HG03378 (cell line): ENCODE measurements around the gene PTPRR.
"Not testable (repeated sequence)": the region's sequence is repeated elsewhere in the genome, so short reads cannot be mapped to it uniquely, and the experiment has no call there.

Source experiments
- ATAC-seq: cut with Tn5 transposase; IDR thresholded peaks from one replicate; pipeline ENCODE4 v1.9.1; 2021; ENCODE audit warnings: mild to moderate bottlenecking, moderate library complexity; ENCODE audit not compliant: unreplicated experiment

PTPRR gene

GRCh38 chr12:70842136-70842535, 78.4 kb downstream of the PTPRR start:
- ATAC-seq: no peak

DNA sequence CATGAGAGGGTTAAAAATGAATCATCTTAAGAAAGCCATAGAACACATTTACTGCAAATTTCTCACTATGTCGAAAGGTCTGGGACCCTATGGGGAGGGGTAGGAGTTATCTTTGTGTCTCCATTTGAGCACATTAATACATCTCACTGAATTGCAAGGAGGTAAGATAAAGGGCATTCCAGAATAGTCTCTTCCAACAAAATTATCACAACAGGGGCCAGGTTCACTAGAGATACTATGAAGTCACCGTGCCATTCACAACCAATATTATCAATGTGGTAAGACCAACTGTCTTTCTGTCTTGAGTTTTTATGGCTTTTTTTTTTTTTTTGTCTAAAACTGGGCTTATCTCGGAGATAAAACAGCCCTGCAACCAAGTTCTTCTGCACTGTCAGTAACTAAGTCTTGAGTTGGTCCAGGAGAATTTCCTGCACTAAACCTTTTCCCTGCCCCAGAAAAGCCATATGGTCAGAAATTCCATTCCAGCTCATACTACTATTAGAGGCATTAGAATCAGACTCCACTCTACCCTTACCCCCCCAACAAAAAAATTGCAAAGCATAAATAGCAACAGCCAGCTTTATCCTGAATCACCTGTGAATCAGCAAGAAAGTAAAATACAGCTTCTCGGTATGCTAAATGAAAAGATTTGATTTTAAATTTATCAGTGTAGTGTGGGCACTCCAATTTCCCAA, 79.7 kb downstream of the PTPRR start:
- no peak for ATAC-seq

DNA sequence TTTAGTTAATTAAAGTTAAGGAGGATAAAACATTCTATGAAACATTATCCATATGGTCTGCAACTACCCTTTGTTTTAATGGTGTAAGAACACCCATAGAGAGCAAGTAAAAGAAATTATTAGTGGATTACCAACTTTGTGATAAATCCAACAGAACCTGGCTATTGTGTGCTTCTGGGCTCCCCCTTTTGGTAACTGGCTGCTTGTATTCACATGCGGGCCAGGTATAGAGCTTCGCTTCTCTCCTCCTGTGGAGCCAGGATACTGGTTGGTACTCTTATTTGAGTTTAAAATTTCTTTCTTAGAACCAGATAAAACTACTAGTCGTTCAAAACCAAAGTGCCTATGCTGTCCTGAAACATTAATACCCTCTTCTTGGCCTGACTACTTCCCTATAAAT, 81.0 kb downstream of the PTPRR start:
- ATAC-seq: no peak

- ATAC-seq: no peak
These were observed 82.4 kb downstream of the PTPRR start for GRCh38 chr12:70838127-70838526.

DNA sequence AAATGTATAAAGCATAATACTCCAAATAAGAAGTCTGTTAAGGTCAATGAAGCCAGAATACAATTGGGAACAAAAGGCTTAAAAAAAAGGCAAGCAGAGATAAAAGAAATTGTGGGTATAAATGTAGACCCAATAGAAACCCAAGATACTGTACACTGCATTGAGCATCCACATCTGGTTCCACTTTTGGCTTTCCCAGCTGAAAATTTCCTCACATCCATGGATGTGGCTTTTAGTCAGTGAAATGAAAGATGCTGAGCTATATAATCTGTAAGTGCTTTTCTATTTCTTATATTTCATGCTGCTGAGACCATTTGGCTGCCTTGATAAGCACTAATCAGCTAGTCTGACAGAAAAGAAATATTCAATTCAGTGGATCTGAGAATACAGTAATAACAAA, 83.5 kb downstream of the PTPRR start:
- no peak for ATAC-seq

DNA sequence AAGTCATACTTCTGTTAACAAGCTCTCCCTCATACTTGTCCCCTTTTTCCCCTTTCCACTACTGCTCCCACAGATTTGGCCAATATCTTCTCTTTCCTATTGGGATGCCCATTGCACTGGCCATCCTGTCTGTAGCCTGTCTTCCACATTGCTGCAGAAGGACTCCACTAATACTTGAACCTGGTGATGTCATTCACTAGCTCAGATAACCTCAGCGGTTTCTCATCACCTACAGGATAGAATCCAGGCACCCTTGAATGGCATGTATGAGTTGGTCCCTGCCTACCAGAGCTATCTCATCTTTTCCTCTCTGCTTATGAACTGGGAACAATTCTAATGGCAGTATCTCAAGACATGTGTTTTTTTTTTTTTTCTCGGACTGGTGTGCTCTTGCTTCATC, 84.6 kb downstream of the PTPRR start:
- ATAC-seq: no peak

DNA sequence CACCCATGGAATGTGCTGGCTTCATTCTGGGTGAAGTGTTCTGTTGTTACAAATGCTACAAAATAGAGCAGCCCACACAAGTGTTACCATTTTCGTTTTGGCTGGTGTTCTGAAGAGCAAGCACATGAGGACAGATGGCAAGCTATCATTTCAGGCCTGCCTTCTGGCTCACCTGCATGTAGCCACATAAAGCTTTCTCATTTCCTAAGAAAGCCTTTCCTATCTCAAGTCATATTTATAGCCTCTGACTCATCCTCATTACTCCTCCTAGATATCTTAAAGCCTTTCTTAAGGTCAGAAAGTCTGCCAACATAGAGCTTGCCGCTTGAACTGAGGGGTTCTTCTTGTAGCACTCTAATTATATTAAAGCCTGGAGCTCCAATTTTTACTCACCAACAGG, 89.0 kb downstream of the PTPRR start:
- no peak for ATAC-seq

GRCh38 chr12:70830221-70831061, 90.1 kb downstream of the PTPRR start:
- ATAC-seq: no peak

DNA sequence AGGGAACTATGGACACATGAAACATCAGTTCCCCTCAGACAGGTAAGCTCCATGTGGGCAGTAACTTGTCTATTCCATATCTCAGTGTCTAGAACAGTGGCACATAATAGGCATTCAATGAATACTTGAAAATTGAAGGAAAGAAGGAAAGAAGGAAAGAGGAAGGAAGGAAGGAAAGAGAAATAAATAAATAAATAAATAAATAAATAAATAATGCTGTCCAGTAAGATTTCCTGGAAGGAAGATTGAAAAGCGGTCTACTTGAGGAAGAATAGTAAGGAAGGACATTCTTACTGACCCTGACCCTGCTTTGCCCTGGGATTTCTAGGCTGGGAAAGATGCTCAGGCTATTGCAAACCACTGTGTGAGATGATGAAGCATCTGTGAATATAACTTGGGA, 91.5 kb downstream of the PTPRR start:
- ATAC-seq: no peak

- ATAC-seq: no peak
These were observed 92.2 kb downstream of the PTPRR start for GRCh38 chr12:70828351-70828750.

DNA sequence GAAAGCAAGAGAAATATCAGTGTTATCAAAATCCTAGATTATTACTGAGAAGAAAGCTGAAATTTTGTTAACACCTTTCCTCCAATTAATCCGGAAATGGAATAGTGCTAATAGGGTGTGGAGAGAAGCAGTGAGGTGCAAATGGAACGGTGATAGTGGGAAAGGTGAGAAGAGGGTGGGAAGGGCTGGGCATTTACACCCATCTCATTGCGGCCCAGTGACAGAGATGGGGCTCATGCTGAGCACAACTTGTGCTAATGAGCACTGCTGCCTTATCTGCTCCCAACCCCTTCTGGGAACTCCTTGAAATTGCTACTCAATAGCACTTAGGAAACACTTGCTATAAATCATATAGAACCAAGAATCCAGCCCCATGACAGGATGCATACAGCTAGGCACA, 94.4 kb downstream of the PTPRR start:
- ATAC-seq: no peak

DNA sequence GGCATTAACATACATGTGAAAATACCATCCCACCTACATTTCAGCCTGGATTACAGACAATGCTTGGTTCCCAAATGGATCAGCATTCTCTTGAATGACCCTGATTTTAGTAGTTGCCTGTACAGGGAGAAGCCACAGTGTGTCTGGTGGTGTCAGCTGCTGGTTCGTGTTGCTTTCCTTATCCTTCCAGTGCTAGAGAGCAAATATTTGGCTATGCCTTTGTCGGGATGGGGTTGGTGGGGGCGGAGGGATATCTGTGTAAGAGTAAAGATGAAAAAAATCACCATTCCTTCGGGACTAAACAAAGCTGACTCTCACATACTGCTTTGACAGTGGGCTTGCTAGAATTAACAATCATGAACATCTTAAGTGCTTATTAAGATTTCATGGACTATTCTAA, 96.0 kb downstream of the PTPRR start:
- ATAC-seq: no peak

DNA sequence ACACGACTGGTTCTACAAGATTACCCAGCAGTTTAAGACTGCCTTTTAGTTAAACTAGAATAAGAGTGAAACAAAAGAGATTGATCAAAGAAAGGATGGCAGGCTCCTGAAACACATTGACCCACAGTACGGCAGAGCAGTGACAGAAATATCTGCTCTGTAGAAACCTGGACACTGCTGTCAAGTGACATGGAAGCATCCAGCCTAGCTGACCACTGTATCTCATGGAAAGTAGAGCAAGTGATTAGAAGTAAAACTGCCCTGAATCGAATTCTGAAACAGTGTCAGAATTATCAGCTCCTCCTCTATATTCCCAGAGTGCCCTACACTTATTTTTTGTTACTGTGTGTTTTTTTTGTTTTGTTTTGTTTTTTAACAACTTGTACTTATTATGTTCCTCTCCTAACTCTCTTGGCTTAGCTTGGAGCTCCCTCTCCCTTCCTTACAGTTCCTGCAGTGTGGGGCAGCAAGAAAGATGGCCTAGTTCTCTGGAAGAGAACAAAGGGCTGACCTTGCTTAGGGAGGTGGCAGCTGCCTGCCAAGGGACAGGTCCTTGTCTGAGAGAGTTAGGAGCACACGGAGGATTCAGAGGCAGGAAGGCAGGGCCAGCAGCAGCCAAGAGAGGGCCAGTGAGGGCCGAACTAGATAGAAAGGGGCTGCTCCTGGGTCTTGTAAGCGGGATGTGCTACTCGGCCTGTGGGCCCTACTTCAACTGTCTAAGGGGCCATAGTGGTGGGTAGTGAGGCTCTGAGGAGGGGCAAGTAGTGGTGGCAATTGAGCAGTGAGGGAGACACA, 97.2 kb downstream of the PTPRR start:
- ATAC-seq: no peak

DNA sequence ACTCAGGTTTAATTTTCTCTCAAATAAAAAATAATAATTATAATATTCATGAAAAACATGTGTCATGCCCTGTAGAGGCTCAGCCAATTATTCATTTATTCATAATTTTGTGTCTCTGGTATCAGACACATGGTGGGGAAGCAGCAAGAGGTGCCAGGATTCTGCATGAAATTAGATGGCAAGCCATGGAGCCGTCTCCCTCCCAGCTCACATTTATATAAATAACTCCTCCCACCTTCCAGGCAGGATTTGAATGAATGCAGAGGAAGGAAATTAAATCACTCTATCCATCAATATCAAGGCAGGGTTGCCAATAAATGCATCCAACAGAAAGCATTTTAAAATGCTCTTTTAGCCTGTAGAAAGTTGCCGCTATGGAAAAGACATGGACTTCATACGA, 98.1 kb downstream of the PTPRR start:
- ATAC-seq: no peak

DNA sequence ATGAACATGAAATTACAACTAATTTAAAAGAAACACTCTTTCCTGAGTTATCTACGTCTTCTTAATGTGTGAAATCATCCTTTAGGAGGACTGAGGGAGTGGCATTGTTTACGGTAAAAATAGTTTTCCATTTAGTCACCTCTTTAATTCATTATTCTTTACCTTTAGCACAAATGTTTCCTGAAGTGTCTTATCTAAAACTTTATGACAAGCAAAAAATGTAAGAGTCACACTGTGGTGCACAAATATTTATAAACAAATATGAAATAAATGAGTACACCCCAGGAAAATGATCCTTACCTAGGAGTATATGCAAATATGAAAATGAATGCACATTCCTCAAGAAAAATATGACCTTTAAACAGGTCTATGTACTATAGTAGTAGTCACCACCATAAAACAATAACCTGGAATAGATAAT, 104.6 kb downstream of the PTPRR start:
- no peak for ATAC-seq

DNA sequence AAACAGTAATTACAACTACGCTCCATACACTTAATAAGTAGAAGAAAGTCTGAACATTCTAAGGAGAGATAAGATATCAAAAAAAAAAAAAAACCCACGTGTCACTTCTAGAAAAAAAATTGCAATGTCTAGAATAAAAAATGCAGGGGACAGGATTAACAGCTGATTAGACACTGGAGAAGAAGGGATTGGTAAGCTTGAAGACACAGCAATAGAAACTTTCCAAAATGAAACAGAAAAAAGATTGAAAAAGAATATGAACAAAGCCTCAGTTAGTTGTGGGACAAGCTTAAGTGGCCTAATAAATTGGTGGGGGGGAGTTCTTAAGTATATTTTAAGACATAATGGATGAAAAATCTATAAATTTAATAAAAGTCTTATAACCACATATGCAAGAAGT, 105.5 kb downstream of the PTPRR start:
- no peak for ATAC-seq

DNA sequence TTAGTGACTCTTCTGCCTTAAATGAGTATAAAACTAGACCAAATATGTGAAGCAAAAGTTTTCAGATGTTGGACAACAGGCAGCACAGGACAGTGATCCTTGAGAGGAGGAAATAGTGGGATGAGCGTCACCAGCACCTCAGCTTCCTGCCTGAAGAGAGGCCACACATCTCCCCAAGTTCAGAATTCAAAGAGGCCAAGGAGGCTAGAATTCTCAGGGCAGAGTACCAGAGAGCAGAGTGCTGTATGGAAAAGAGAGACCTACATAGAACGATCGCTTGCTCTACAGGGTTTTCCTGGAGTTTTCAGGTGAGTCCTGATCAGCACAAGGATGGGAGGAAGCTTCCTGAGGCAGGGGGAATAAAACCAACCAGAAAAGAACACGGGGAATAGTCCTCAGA, 107.0 kb downstream of the PTPRR start:
- no peak for ATAC-seq

DNA sequence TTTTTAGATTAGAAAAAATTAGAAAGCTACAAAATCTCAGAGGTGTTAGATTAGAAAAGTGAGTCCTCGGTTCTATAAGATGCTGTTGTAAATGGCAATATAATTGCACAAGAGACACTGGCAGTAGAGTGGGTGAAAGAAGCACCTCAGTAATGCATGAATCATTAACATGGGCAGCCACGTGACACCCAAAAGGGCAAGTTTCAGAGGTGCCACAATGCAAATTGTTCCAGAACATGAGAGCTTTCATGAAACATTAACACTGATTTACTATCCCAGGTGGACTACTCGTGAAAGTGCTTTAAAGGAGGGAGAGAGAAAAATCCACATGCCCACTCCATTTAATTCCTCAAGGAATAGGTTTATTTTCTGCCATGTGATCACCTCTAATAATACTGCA, 108.4 kb downstream of the PTPRR start:
- no peak for ATAC-seq

- ATAC-seq: no peak
These were observed 110.7 kb downstream of the PTPRR start for GRCh38 chr12:70809887-70810286.

- ATAC-seq: not testable (repeated sequence)
These were observed 112.5 kb downstream of the PTPRR start for GRCh38 chr12:70807993-70808392.

DNA sequence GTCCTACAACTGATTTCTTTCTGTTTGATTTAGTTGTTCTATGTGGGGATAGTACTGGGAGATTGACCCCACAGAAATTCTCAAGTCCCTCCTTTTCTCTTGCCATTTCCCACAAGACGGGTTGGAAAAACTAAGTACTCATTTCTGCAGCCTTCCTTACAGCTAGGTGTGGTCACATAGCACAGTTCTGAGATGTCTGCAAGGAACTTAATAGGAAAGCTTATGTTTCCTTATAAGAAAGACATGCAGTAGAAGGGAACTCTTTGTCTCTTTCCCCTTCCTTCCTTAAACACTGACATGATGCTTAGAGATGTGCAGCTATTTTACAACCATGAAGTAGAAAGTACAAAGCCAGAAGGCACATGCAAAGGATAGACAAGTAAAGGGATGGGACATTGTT, 113.7 kb downstream of the PTPRR start:
- ATAC-seq: no peak

DNA sequence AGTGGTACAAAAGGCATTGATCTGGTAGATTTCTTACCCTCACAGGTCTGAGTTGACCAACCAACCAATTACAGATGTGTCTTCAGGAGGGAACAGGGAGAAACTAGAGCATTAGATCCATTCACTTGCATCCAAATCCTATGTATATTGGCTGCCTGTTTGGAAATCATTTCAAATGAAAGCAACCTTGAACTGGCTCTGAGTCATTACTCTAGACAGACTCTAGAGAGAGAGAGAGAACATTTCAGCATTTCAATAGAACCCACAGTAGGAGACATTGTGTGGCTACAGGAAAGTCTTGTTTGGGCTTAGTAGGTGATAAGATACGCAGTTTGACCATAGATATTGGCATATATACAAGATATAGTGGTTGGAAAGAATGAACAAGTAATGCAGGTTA, 114.5 kb downstream of the PTPRR start:
- no peak for ATAC-seq
